Gastroesophageal sphincter (tissue), 3 donors: ENCODE measurements around the gene EXOC4.

Experiments used
- POLR2A ChIP-seq, 2 donors: fragments of 450-650 bp; IDR thresholded peaks; one replicate each; pipeline ENCODE4 v1.6.1; 2017; ENCODE audit warnings: antibody characterized with exemption in 2 of 2, mild to moderate bottlenecking in 2 of 2, moderate library complexity in 1 of 2
- POLR2AphosphoS5 ChIP-seq: sonication (generic); formaldehyde crosslinking; IDR thresholded peaks from one replicate; pipeline ENCODE4 v1.6.1; 2017; ENCODE audit warnings: antibody characterized with exemption
- TF ChIP-seq, protein P1 (sequence below), 4 experiments: fragments of 200-600 bp in 2 of 4; fragments of 450-650 bp in 2 of 4; sonication (generic) in 1 of 4; IDR thresholded peaks; one replicate each; pipeline ENCODE4 v1.5.1; 2017 to 2019; ENCODE audit warnings: antibody characterized with exemption in 4 of 4, mild to moderate bottlenecking in 2 of 4, moderate library complexity in 2 of 4

DNA sequence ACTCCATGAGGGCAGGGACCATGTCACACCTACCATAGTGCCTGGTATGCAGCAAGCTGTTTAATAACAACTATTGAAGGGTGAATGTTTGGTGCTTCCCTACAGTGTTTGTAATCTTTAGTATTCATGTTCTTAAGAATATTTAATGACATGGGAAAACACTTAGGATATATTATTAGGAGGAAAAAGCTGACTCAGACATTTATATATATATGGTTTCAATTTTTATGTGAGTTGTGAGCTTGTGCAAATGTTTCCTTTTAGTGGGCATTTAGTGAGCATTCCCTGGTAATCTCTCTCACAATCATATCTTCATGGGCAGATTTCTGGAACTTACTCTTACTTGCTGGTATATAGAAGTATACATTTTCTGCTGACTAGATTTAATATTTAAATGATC is 359.1 kb downstream of the EXOC4 start:
- TF ChIP-seq, protein P1, sequence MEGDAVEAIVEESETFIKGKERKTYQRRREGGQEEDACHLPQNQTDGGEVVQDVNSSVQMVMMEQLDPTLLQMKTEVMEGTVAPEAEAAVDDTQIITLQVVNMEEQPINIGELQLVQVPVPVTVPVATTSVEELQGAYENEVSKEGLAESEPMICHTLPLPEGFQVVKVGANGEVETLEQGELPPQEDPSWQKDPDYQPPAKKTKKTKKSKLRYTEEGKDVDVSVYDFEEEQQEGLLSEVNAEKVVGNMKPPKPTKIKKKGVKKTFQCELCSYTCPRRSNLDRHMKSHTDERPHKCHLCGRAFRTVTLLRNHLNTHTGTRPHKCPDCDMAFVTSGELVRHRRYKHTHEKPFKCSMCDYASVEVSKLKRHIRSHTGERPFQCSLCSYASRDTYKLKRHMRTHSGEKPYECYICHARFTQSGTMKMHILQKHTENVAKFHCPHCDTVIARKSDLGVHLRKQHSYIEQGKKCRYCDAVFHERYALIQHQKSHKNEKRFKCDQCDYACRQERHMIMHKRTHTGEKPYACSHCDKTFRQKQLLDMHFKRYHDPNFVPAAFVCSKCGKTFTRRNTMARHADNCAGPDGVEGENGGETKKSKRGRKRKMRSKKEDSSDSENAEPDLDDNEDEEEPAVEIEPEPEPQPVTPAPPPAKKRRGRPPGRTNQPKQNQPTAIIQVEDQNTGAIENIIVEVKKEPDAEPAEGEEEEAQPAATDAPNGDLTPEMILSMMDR (IDR thresholded peaks at IDR 0.05), result no peak
- no peak for TF ChIP-seq POLR2A (IDR thresholded peaks at IDR 0.05)
- TF ChIP-seq POLR2AphosphoS5, result no peak
